ENCODE data around the gene IQCE. TPM values are rescaled to one million over a fixed set of nuclear protein-coding genes. Genes with fewer than 3 reads are reported as not detected.
A peak's percentile ranks its signal among the peaks of the same experiment; 100 is the strongest.

The IQCE gene
- total RNA-seq, 1 donor from 2014 or later, result 12.0 TPM

GRCh38 chr7:2511769-2512168 lies 47.0 kb upstream of the IQCE start:
- DNase-seq, result no peak
- Mint-ChIP-seq H3K36me3 (ENCODE audit: unreplicated experiment) (no peaks in the 10 kb centered on the region), H3K4me3 (ENCODE audit: unreplicated experiment) (no peak overlapping the region), H3K9me3 (ENCODE audit: unreplicated experiment) (no peaks in the 10 kb centered on the region), H3K27ac (ENCODE audit: unreplicated experiment) (no peak overlapping the region), H3K27me3 (ENCODE audit: unreplicated experiment) (peaks cover 5% of the 10 kb centered on the region), H3K4me1 (ENCODE audit: low read depth, unreplicated experiment) (peaks cover 8% of the 10 kb centered on the region)
- no peak for TF ChIP-seq CTCF (IDR thresholded peaks at IDR 0.05; ENCODE audit: partially characterized antibody, unreplicated experiment)

- H3K36me3 Mint-ChIP-seq (ENCODE audit: unreplicated experiment), result no peaks in the 10 kb centered on the region
- H3K4me3 Mint-ChIP-seq (ENCODE audit: unreplicated experiment), result no peak overlapping the region
- peaks cover 5% of the 10 kb centered on the region for H3K27me3 Mint-ChIP-seq (ENCODE audit: unreplicated experiment)
- DNase-seq, result no peak
- no peak for TF ChIP-seq CTCF (IDR thresholded peaks at IDR 0.05; ENCODE audit: partially characterized antibody, unreplicated experiment)
- no peak overlapping the region for H3K27ac Mint-ChIP-seq (ENCODE audit: unreplicated experiment)
- no peaks in the 10 kb centered on the region for H3K9me3 Mint-ChIP-seq (ENCODE audit: unreplicated experiment)
- peaks cover 8% of the 10 kb centered on the region for H3K4me1 Mint-ChIP-seq (ENCODE audit: low read depth, unreplicated experiment)
Observed at GRCh38 chr7:2512179-2512661, 46.6 kb upstream of the IQCE start.

- no peak for TF ChIP-seq CTCF (IDR thresholded peaks at IDR 0.05; ENCODE audit: partially characterized antibody, unreplicated experiment)
- Mint-ChIP-seq H3K27ac (ENCODE audit: unreplicated experiment) (peak overlapping the region; percentile 62), H3K4me1 (ENCODE audit: low read depth, unreplicated experiment) (peaks cover 9% of the 10 kb centered on the region)
Observed at GRCh38 chr7:2512713-2513112, 46.1 kb upstream of the IQCE start.

GRCh38 chr7:2513702-2514101 lies 45.1 kb upstream of the IQCE start:
- DNase-seq, result no peak
- Mint-ChIP-seq H3K36me3 (ENCODE audit: unreplicated experiment) (no peaks in the 10 kb centered on the region), H3K4me1 (ENCODE audit: low read depth, unreplicated experiment) (peaks cover 14% of the 10 kb centered on the region), H3K27me3 (ENCODE audit: unreplicated experiment) (peaks cover 15% of the 10 kb centered on the region), H3K27ac (ENCODE audit: unreplicated experiment) (no peak overlapping the region), H3K4me3 (ENCODE audit: unreplicated experiment) (no peak overlapping the region), H3K9me3 (ENCODE audit: unreplicated experiment) (peaks cover 12% of the 10 kb centered on the region)
- no peak for TF ChIP-seq CTCF (IDR thresholded peaks at IDR 0.05; ENCODE audit: partially characterized antibody, unreplicated experiment)

More at GRCh38 chr7:2512713-2513112, 46.1 kb upstream of the IQCE start:
- Mint-ChIP-seq H3K4me3 (ENCODE audit: unreplicated experiment) (no peak overlapping the region), H3K27me3 (ENCODE audit: unreplicated experiment) (peaks cover 7% of the 10 kb centered on the region), H3K36me3 (ENCODE audit: unreplicated experiment) (no peaks in the 10 kb centered on the region), H3K9me3 (ENCODE audit: unreplicated experiment) (peaks cover 4% of the 10 kb centered on the region)
- DNase-seq, result no peak

DNA sequence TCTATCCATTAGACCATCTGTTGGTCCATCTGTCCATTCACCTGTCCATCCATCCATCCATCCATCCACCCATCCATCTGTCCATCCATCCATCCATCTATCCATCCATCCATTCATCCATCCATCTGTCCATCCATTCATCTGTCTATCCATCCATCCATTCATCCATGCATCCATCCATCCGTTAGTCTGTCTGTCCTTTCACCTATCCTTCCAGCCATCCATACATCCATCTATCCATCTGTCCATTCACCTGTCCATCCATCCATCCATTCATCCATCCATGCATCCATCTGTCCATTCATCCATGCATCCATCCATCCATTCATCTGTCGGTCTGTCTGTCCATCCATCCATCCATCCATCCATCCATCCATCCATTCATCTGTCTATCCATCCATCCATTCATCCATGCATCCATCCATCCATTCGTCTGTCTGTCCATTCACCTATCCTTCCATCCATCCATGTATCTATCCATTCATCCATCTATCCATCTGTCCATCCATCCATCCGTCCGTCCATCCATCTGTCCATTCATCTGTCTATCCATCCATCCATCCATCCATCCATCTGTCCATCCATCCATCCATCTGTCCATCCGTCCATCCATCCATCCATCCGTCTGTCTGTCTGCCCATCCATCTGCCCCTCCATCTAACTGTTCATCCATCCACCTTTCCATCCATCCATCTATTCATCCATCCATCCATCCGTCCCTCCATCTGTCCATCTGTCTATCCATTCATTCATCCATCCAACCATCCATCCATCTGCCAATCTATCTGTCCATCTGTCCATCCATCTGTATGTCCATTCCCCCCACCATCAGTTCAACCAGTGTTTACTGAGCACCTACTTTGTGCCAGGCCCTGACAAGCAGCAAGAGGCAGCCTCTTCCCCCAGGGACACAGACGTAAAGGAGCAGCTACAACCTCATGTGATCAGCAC lies 44.0 kb upstream of the IQCE start:
- TF ChIP-seq CTCF (IDR thresholded peaks at IDR 0.05; ENCODE audit: partially characterized antibody, unreplicated experiment), result no peak
- Mint-ChIP-seq H3K4me3 (ENCODE audit: unreplicated experiment) (no peak overlapping the region), H3K27me3 (ENCODE audit: unreplicated experiment) (peaks cover 16% of the 10 kb centered on the region), H3K4me1 (ENCODE audit: low read depth, unreplicated experiment) (peaks cover 12% of the 10 kb centered on the region), H3K36me3 (ENCODE audit: unreplicated experiment) (no peaks in the 10 kb centered on the region), H3K27ac (ENCODE audit: unreplicated experiment) (no peak overlapping the region), H3K9me3 (ENCODE audit: unreplicated experiment) (peaks cover 14% of the 10 kb centered on the region)
- no peak for DNase-seq

Measured in glutamatergic neuron (in vitro differentiated cells).